ENCODE measurements around the gene FTCDNL1.

FTCDNL1 gene

GRCh38 chr2:199850718-199851500, at the start of gene FTCDNL1:
FTCDNL1 (minus strand) TSS chr2:199851192; CDS start chr2:199848962, 2,230 bp downstream.
- DNase-seq (ENCODE audit: low read depth in 2 of 2), result no peak

GRCh38 chr2:199896617-199897016, 45.6 kb upstream of the FTCDNL1 start:
- no peak for DNase-seq (ENCODE audit: low read depth in 2 of 2)

- DNase-seq (ENCODE audit: low read depth in 2 of 2), result no peak
Observed at GRCh38 chr2:199895406-199895805, 44.4 kb upstream of the FTCDNL1 start.

GRCh38 chr2:199883474-199884212, 32.7 kb upstream of the FTCDNL1 start:
- no peak for DNase-seq (ENCODE audit: low read depth in 2 of 2)

GRCh38 chr2:199882667-199883066, 31.7 kb upstream of the FTCDNL1 start:
- no peak for DNase-seq (ENCODE audit: low read depth in 2 of 2)

- no peak for DNase-seq (ENCODE audit: low read depth in 2 of 2)
Observed at GRCh38 chr2:199875400-199875799, 24.4 kb upstream of the FTCDNL1 start.

GRCh38 chr2:199874209-199874608, 23.2 kb upstream of the FTCDNL1 start:
- no peak for DNase-seq (ENCODE audit: low read depth in 2 of 2)

- DNase-seq (ENCODE audit: low read depth in 2 of 2), result no peak
Observed at GRCh38 chr2:199870581-199870980, 19.6 kb upstream of the FTCDNL1 start.

GRCh38 chr2:199869653-199870052, 18.7 kb upstream of the FTCDNL1 start:
- no peak for DNase-seq (ENCODE audit: low read depth in 2 of 2)

- DNase-seq (ENCODE audit: low read depth in 2 of 2), result no peak
Observed at GRCh38 chr2:199869227-199869541, 18.2 kb upstream of the FTCDNL1 start.

GRCh38 chr2:199868431-199869226, 17.6 kb upstream of the FTCDNL1 start:
- no peak for DNase-seq (ENCODE audit: low read depth in 2 of 2)

GRCh38 chr2:199865905-199866304, 14.9 kb upstream of the FTCDNL1 start:
- no peak for DNase-seq (ENCODE audit: low read depth in 2 of 2)

- no peak for DNase-seq (ENCODE audit: low read depth in 2 of 2)
Observed at GRCh38 chr2:199862788-199863187, 11.8 kb upstream of the FTCDNL1 start.

GRCh38 chr2:199861132-199861774, 10.3 kb upstream of the FTCDNL1 start:
- no peak for DNase-seq (ENCODE audit: low read depth in 2 of 2)

GRCh38 chr2:199855812-199856211, 4.8 kb upstream of the FTCDNL1 start:
- DNase-seq (ENCODE audit: low read depth in 2 of 2), result no peak

- no peak for DNase-seq (ENCODE audit: low read depth in 2 of 2)
Observed at GRCh38 chr2:199851883-199852282, 891 bp upstream of the FTCDNL1 start.

- no peak for DNase-seq (ENCODE audit: low read depth in 2 of 2)
Observed at GRCh38 chr2:199851501-199851810, 464 bp upstream of the FTCDNL1 start.

- DNase-seq (ENCODE audit: low read depth in 2 of 2), result no peak
Observed at GRCh38 chr2:199850218-199850717, 724 bp downstream of the FTCDNL1 start.

GRCh38 chr2:199848389-199849130, 2.4 kb downstream of the FTCDNL1 start:
- DNase-seq (ENCODE audit: low read depth in 2 of 2), result no peak

- no peak for DNase-seq (ENCODE audit: low read depth in 2 of 2)
Observed at GRCh38 chr2:199847181-199847864, 3.7 kb downstream of the FTCDNL1 start.

All from fibroblast of skin of left biceps (primary cell).